ENCODE measurements around the gene STK31. TPM values are rescaled to one million over a fixed set of nuclear protein-coding genes. Genes with fewer than 3 reads are reported as not detected.

STK31 gene
- total and polyA plus RNA-seq, 10 donors, result 0.17 to 2.4 (median 0.63) TPM

Other genes with a start within 250 kb of the STK31 start
- gene IGF2BP3, start 239.7 kb upstream of the STK31 start, total RNA-seq, result 1 to 10 TPM; 1.0 to 6.8 (median 1.7) TPM
- gene IGF2BP3, start 239.7 kb upstream of the STK31 start, polyA plus RNA-seq, result 1 to 10 TPM in 1 of 3 donors, under 1 TPM in 2; 0.17 to 2.2 (median 0.22) TPM
- 10 to 100 TPM; 59.2 to 98.7 (median 89.6) TPM for gene TRA2A, start 178.2 kb upstream of the STK31 start, total RNA-seq
- 10 to 100 TPM; 67.3 to 89.7 (median 85.7) TPM for gene TRA2A, start 178.2 kb upstream of the STK31 start, polyA plus RNA-seq
- 10 to 100 TPM; 11.3 to 25.6 (median 14.0) TPM for gene CCDC126, start 112.8 kb upstream of the STK31 start, total RNA-seq
- gene CCDC126, start 112.8 kb upstream of the STK31 start, polyA plus RNA-seq, result 1 to 10 TPM; 3.2 to 4.3 (median 4.0) TPM
- gene FAM221A, start 30.0 kb upstream of the STK31 start, total RNA-seq, result 10 to 100 TPM in 2 of 7 donors, 1 to 10 TPM in 5; 3.8 to 12.7 (median 6.8) TPM
- gene FAM221A, start 30.0 kb upstream of the STK31 start, polyA plus RNA-seq, result 1 to 10 TPM; 4.2 to 7.5 (median 5.1) TPM

All from spleen (tissue), 10 donors.